Measurements from ENCODE around the gene GBGT1. TPM values are rescaled to one million over a fixed set of nuclear protein-coding genes. Genes with fewer than 3 reads are reported as not detected.
A peak's percentile ranks its signal among the peaks of the same experiment; 100 is the strongest.

GBGT1 gene
- total and polyA plus RNA-seq, 9 of the 15 experiments (the other 6 are each of a cell fraction or from before 2014, with no cell fraction given) = 0.55 to 25.8 (median 13.7) TPM

- TF ChIP-seq MBD1 (CRISPR knock-in tag; IDR thresholded peaks at IDR 0.05) (no peak), PRMT5 (CRISPR knock-in tag; IDR thresholded peaks at IDR 0.05) (no peak), IRF1 (CRISPR knock-in tag; IDR thresholded peaks at IDR 0.05; ENCODE audit: borderline replicate concordance) (no peak), ZNF449 (CRISPR knock-in tag; IDR thresholded peaks at IDR 0.05) (no peak), PCBP1 (IDR thresholded peaks at IDR 0.05; ENCODE audit: low read depth, low read length, poor library complexity, severe bottlenecking) (no peak), GATA2 (CRISPR knock-in tag; IDR thresholded peaks at IDR 0.05) (no peak), PATZ1 (CRISPR knock-in tag; IDR thresholded peaks at IDR 0.05; ENCODE audit: borderline replicate concordance) (no peak), USF1 (CRISPR knock-in tag; IDR thresholded peaks at IDR 0.05) (peak; percentile 75), FOXP4 (CRISPR knock-in tag; IDR thresholded peaks at IDR 0.05; ENCODE audit: borderline replicate concordance) (no peak), NCOA6 (IDR thresholded peaks at IDR 0.05) (no peak), RBM14 (IDR thresholded peaks at IDR 0.05; ENCODE audit: borderline replicate concordance, insufficient read depth, low read depth, low read length) (no peak), CBX3 (IDR thresholded peaks at IDR 0.05; ENCODE audit: borderline replicate concordance in 1 of 2, low read length in 2 of 2) (peak in 1 of 2 experiments; percentile 62; a peak in 1 of 3 replicates), ZNF57 (CRISPR knock-in tag; IDR thresholded peaks at IDR 0.05) (no peak), RNF219 (CRISPR knock-in tag; IDR thresholded peaks at IDR 0.05) (no peak)
Observed at GRCh38 chr9:133160742-133161546, 2.8 kb downstream of the GBGT1 start (continued).

All from K562 (cell line).